HTR-8/SVneo (cell line): Measurements from ENCODE around the gene EEF1A2.

ENCODE experiments used
- DNase-seq: peaks from one replicate; pipeline ENCODE4 v3.0.0; 2011; ENCODE audit warnings: low spot score, mixed read lengths; ENCODE audit not compliant: insufficient read length
- FAIRE-seq: peaks from 2 replicates; lab custom pipeline; 2011; peaks lifted over from hg19 to GRCh38; lab: Jason Lieb, UNC

Gene EEF1A2

DNA sequence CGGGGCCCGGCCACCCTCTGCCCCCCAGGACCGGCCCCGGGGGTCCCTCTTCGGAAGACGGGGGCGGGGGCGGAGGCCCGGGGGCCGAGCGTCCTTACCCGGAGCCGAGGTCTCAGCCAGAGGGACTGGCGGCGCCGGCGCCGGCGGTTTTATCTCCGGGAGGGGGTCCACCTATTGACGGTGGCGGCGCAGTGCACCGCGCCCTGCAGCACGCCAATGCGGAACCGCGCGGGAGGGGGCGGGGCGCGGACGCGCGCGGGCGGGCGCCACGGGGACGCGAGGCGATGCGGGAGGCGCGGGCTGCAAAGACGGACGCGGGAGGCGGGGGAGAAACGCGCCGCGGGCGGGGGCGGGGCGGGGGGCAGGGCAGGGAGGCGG lies at the start of gene EEF1A2:
EEF1A2 (minus strand) TSS at position 124 of the 378 bp plus-strand sequence. CDS start 1,320 bp downstream, outside the sequence.
- DNase-seq = peak; percentile 75
- peak; percentile 86 for FAIRE-seq

DNA sequence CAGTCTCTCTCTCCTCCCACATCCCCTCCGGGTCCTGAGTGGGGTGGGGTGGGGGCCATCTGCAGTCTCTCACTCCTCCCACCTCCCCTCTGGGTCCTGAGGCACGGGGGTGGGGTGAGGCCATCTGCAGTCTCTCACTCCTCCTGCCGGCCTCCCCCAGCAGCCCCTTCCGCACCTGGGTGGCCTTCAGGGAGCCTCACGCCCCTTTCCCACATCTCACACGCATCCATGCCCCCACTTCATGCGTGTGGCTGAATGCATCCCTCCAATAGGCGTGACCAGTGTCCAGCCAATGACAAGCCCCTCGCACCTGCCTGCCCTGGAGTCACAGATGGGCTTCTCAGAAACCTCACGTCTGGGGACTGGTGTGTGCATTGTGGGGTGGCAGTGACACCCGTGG lies 49.7 kb upstream of the EEF1A2 start:
- FAIRE-seq (peak; percentile 40), DNase-seq (no peak)

DNA sequence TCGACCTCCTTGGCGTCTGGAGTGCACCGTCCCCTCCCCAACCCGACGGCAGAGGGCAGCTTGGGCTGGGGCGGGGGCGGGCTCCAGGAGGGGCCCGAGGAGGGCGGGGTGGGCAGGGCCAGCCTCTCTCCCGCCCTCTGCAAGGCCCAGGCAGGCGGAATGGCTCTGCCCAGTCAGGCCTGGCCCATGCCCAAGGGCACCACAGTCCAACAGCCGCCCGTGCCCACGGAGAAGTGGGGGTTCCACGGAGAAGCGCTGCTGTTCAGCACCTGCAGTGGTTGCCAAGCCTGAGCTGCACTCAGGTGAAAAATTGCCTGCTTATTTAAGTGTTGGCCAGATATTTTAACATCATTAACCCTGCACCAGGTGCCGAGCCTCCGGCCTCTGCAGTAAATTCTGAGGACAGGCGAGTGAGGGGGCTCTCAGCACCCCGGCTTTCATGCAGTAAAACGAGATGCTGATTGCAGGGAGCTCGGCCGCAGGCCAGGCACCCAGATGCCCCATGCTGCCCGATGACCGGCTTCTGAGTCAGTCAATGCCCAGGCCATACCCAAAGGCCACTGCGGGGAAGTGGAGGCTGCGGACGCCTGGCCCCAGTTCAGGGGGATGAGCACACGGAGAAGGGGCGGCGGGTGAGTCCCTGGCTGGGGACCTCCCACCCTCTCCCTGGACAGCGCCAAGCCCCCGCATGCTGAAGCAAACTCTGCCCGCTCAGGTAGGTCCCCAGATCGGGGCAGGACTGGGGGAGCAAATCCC lies 49.0 kb upstream of the EEF1A2 start, which contains the start of gene SRMS:
SRMS (minus strand) TSS at position 25 of the 756 bp plus-strand sequence. CDS start 286 bp downstream, outside the sequence.
- FAIRE-seq (peak; percentile 20), DNase-seq (no peak)

DNA sequence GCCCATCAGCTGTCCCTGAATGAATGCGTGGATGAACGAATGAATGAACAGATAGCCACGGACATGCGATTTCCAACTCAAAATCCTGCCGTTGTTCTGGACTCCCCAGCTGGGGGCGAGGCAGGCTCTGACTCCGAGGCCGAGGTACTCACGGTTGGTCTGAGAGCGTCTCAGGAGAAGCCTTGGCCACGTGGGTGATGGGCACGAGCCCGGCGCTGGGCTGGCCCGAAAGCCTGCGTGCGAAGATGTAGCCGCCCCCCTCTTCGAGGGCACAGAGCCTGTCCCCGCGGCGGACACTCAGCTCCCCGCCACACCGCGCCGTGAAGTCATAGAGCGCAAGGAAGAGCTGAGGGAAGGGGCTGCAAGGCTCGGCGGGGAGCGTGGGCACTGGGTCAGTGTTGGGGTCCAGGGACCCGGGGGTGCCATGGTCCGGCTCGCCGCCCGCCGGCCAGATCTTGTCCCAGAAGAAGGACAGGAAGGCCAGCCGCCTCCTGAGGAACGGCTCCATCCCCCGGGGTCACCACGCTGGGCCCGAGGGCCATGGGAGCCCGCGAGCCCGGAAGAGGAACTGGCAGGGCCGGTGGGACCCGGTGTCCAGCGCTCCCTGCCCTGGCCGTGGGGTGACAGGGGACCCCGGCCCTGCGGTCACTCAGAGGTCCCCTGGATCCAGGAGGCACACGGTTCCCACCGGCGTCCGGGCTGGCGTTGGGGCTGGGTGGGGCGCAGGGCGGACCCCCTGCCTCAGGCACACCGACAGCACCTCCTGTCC lies 48.3 kb upstream of the EEF1A2 start:
- DNase-seq (no peak), FAIRE-seq (no peak)

DNA sequence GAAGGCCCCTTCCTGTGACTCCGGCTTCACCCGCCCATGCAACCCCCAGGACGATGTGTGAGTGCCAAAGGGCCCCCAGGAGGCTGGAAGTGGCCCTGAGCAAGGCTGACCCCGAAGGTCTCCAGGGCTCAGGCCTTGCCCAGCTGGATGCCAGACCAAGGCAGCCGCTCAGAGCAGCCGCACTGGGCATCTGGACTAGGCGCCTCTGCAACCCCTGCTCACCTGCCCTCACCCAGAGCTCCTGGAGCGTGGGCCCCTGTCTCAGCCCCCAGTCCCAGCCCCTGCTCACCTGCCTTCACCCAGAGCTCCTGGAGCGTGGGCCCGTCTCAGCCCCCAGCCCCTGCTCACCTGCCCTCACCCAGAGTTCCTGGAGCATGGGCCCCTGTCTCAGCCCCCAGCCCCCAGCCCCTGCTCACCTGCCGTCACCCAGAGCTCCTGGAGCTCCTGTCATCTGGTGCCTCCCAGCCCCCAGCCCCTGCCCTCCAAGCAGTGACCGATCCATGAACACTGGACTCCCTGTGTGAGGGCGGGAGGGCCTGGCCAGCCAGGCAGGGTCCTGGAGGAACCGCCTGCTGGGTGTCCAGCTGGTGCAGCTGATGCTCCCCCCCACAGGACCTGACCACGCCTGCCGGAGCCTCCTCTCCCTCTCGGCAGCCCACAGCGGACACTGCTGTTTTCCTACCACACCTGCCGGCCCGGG lies 47.5 kb upstream of the EEF1A2 start:
- FAIRE-seq (peak; percentile 55), DNase-seq (no peak)

DNA sequence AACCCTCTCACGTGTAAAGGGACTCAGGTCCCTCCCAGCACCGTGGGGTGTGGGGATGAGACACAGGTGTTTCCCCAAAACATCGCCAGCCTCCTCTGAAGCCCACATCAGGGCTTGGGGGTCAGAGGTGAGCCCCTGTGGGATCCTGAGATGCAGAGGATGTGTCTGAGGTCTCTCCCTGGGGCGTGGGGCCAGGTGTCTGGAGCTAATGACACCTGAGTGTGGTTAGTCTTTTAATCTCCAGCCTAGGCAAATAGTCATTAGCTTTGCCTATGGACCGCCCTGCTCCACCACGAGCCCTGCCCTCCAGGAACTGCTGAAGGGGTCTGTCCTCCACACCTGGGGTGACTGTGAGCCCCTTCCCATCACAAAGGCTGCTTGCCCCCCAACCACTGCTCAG lies 46.9 kb upstream of the EEF1A2 start:
- no peak for DNase-seq
- no peak for FAIRE-seq

DNA sequence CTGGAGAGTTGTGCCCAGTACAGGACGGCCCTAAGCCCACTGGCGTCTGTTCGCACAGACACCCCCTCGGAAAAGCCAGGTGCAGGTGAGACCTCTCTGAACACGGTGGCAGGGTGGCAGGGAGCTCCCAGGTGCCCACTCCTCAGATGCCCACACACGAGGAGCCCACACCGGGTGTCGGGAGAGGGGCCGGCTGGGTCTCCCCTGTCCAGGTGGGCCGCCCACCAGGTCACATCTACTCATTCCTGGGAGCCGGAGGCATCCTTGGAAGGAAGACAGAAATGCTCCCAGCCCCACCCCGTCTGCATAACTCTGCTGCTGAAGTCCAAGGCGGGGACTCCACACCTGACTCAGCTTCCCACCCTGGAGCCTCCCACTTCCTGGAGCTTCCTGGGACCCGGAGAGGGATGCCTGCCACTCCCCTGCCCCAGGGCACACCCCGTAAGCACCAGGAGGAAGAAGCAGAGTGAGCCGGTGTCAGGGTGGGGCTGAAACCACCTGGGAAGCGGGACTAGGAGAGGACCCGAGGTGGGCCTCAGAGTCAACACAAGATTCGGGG lies 46.2 kb upstream of the EEF1A2 start:
- peak; percentile 89 for DNase-seq
- FAIRE-seq = peak; percentile 23

DNA sequence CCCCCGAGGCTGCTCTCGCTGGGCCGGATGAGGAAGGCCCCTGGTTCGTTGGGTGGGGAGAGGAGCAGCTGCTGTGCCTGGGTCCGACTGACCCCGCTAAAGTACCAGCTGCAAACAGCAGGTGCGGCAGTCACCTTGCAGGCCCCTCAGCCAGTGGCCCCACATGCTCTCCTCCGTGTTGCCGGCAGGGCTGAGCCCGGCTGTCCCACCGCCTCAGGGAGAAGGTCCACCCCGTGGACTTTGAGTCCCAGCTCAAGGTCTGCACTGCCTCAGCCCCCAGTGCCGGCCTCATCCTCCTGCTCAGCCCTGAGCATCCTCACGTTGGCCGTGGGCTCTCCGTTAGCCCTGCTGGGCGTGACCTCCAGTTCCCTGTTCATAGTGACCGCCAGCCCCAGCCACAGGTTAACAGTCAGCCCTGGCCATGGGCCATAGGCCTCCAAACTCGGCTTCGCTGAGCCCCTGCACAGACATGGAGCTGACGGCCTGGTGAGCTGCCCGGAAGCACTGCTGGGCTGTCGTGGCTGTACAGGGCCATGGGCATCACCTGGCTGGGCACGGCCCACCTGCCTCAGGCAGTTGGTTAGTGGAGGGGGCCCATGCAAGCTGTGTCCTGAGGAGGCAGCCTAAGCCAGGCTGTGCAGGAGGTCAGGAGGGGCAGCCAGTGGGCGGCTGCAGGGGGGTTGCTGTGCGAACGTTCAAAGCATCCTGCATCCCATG lies 45.5 kb upstream of the EEF1A2 start:
- DNase-seq = no peak
- FAIRE-seq = peak; percentile 91

DNA sequence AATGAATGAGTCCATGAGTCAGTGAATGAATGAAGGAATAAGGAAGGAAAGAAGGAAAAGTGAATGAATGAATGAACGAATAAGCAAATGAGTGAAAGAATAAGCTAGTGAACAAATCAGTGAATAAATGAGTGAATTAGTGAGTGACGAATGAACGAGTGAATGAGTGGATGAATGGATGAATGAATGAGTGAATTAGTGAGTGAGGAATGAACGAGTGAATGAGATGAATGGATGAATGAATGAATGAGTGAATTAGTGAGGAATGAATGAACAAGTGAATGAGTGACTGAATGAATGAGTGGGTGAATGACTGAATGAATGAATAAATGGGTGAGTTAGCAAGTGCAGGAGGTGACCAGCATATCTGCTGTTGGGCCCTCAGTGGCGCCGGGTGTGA lies 44.9 kb upstream of the EEF1A2 start:
- FAIRE-seq (peak; percentile 64), DNase-seq (no peak)

DNA sequence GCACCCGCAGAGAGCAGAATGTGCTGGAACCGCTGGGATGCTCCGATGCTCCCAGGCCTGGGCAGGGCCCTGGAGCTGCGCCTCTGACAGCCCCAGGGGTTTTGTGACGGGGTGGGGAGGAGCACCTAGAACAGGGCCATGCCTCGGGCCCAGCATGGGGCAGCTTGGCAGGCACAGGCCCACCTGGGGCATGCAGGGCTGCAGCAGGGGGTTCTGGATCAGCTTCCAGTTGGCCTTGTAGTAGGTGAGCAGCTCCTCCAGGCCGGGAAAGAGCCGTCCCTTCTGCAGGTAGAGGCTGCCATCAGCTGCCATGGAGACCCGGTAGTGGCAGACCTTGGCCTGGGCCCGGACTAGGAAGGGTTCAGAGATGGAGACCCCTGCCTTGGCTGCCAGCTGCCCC lies 44.2 kb upstream of the EEF1A2 start:
- FAIRE-seq (no peak), DNase-seq (no peak)

DNA sequence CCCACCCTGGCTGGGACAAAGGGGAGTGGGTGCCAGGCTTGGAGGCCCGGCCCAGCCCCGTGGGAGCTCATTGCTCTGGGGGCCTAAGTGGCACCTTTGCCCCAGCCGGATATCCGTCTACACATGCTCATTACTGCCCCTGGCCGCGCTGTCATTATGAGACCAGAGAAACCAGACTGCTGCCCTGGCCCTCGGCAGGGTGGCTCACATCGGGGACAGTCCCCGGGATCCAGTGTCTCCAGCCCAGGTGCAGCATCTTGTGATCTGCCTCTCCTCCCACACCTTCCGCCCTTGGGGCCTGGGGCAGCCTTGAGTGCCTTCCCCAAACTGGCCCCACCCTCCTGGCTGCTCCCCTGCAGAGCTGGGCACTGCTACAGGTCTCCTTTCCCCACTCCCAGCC lies 43.8 kb upstream of the EEF1A2 start:
- FAIRE-seq (no peak), DNase-seq (no peak)

DNA sequence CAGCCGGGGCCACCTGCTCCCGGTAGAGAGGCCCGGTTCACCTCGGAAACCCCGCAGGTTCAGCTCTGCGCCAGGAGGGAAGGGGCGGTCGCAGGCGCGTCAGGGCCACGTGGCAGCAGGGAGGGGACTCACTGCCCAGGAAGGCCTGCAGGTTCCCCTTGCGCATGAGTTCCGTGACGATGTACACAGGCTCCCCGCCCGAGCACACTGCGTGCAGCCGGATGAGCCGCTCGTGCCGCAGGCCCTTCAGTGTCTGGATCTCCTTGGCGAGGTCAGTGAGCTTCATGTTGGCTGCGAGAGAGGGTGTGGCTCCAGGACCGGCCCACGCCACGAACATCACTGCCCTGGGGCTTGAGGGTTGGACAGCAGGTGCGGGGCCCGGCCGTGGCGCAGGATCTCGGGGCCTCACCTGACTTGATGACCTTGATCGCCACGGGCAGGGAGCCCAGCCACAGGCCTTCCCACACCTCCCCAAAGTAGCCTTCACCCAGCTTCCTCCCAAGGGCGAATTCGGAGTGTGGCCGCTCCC lies 43.2 kb upstream of the EEF1A2 start:
- FAIRE-seq = peak; percentile 71
- DNase-seq = no peak

DNA sequence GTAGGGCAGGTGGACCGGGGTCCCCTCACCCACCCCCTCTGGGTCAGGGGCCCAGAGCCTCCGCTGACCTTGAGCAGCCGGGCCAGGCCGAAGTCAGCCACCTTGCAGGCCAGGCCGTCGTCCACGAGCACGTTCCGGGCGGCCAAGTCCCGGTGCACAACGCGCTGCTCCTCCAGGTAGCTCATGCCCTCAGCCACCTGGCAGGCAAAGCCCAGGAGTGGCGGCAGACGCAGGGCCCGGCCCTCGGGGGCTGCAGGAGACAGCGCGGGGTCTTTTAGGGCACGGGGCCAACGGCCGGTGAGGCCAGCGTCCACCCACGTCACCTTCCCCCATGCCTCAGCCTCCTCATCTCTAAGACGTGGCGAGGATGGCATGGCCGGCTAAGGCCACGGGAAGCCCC lies 42.5 kb upstream of the EEF1A2 start:
- DNase-seq = no peak
- peak; percentile 55 for FAIRE-seq

DNA sequence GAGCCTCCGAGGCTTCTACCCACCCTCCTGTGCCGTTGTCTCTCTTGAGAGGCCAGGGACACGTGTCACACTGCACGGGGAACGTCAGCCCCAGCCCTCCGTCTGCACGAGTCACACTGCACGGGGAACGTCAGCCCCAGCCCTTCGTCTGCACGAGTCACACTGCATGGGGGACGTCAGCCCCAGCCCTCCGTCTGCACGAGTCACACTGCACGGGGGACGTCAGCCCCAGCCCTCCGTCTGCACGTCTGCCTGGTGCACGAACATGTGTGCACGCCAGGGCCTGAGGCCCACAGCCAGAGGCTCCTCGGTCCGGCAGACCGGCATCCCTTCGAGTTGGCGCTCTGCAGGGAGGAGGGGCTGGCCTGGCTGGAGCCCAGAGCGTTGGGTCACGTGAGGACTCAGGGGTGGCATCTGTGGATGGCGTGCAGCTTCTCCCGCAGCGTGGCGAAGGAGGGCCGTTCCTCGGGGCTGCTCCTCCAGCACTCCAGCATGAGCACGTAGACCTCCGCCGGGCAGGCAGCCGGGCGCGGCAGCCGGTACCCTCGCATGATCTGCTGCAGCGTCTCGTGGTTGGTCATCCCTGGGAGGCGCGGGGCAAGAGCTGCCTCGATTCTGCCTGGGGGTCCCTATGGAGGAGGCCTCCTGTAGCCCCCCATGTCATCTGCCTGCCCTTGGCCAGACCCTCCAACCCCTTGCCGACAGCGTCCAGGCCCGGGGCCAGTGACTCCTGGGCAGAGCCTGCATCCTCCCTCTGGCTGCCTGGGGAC lies 41.7 kb upstream of the EEF1A2 start:
- FAIRE-seq (peak; percentile 93), DNase-seq (no peak)

DNA sequence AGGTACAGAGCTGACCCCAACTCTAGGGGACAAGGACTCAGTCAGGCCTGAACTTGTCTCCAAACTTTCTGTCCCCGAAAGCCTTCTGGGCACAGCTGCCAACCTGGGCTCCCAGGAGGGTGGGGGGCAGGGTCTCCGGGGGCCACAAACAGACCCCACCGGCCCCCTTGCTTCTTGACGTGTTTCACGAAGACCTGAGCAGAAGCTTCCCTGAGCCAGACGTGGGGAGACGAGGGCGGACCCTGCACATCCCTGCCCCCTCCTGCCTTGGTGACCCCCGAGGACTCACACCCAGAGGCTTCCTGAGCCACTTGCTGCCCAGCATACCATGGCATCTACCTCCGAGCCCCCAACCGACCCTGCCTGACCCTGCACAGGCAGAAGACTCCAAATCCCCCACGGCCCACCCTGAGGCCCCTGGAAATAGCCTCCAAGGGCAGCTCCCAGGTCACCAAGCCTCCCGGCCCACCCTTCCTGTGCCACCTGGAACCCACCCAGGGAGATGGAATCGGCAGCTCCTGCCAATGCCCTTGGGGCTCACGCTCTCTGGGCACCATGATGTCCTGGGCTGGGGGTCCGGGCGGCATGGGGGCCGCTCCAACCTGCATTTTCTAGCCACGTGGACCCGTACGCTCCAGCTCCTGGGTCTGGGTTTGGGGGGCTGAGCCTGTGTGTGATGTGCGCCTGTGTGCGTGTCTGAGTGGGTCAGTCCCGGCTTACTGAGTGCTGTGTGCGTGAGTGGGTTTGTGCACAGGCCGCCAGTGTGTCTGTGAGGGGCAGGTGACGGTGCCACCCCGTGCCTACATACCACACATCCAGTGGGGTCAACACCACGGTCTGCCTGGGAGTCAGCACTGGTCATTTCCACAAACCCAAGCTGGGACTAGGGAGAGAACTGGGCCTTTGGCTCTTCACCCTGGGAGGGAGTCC lies 40.8 kb upstream of the EEF1A2 start:
- FAIRE-seq (no peak), DNase-seq (no peak)

DNA sequence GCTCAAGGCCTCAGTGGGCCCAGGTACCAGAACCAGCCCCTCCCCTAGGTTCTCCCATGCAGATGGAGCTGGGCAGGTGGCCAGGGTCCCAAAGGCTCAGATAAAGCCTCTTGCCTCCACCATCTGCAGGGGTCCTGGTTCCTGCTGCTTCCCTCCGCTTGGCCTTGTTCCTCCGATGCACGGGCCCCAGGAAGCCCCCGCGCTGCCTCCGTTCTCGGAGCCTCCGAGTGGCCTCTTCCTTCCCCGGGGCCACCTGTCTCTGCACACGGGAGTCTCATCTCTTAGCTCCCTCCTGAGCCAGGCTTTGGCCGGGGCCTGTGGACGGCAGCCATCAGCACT lies 40.2 kb upstream of the EEF1A2 start:
- FAIRE-seq (no peak), DNase-seq (no peak)

DNA sequence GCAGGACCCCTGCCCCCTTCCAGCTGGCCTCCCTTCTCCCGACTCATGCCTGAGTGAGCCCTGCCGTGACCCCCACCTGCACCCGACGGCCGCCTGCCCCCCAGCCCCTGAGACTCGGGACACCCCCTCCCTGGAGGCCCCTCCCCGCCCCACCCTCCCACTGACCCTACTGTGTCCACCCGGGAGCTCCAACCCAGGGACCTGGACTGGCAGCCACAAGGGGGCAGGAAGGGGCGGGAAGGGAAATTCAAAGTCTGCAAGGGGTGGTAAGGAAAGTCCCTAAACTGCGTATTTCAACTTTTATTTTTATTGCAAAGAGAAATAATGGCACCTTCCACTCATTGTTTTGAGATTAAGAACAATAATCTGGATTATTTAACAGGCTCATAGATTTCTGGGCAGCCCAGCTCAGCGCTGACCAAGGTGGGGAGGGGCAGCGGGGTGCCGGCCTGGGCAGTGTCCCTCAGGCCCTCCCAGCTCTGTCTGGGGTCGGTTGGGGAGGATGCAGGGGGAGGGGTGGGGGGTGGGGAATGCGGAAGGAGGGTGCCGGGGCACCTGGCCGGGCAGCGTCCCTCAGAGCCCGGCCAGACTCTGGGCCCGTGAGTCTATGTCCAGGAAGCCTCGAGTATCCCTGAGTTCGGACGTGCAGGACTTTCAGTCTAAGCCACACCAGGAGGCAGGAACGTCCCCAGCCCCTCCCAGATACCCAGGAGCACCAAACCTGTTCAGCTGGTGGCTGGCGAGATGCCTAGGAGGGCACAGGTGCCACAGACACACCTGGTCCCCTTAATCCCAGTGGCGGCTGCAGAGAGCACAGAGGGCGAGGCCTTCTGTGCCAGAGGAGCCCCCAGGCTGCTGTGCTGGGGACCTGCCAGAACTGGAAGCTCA lies 39.6 kb upstream of the EEF1A2 start:
- DNase-seq (peak; percentile 95), FAIRE-seq (no peak)
